HG02870 (cell line): ENCODE measurements around the gene PCCB.
"Not testable (repeated sequence)": the region's sequence is repeated elsewhere in the genome, so short reads cannot be mapped to it uniquely, and the experiment has no call there.

Experiments
- ATAC-seq: cut with Tn5 transposase; IDR thresholded peaks from one replicate; pipeline ENCODE4 v1.9.1; 2021; ENCODE audit warnings: mild to moderate bottlenecking, moderate library complexity; ENCODE audit not compliant: unreplicated experiment

Gene PCCB

GRCh38 chr3:136250059-136250902, at the start of gene PCCB:
Gene PCCB, plus strand, starts transcription at chr3:136250340. Its CDS starts 36 bp downstream, at chr3:136250376.
- ATAC-seq: peak; percentile 95

DNA sequence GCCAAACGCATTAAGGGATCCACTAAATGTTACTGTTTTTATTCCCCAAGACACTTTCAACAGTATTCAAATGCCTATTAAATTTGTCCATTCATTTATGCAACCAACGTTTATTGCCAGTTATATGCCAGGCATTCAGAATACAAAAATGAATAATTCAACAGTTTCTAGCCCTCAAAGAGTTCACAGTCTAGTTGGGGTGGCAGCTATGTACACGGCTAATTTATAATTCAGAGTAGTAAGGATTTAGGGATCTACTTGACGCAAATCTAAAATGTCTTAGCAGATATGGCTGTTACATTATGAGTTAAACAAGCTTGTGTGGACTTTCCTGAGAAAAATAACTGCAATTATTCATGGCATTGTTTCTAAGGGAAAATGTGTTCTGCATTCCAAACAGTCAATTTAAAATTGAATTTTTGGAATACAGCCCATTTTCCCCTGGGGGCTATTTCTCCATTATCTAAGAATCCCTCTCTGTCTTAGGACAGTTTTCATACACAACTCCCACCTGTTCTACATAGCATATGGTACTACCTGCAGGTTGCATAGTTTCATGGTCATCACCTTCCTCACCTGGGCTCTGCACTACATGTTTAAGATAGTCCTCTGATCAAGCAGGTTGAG, 42.5 kb upstream of the PCCB start:
- ATAC-seq: no peak

DNA sequence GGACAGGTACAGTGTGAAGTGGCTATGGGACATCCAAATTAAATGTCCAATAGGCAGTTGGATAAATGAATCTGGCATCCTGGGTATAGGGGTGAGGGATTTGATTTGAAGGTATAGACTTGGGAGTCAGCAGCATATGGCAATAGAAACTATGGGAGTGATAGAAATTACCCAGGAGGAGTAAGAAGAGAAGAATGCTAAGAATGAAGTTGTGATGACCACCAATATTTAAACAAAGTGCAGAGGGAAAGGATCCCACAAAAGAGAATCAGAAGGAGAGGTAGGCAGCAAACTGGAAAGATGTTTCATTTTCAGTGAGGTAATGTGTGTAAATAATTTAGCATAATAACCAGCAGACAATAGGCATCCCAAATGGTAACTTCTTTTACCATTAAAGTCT, 40.2 kb upstream of the PCCB start:
- ATAC-seq: no peak

DNA sequence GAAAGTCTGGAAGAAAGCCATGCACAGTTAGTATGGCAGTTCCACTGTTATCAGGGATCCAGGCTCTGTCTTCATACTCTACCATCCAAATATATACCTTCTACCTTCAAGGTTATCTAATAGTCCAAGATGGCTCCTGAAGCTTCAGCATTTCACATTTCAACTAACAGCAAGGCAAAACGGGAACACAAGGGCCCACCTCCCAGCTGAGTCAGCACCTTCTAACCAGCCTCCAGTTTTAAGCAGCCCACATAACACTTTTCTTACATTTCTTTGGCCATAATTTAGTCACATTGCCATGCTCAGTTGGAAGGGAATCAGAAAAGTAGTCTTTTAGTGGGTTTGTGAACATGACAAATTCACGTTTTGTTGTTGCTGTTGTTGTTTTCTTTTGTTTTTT, 38.6 kb upstream of the PCCB start:
- ATAC-seq: no peak

GRCh38 chr3:136222746-136223145, 27.4 kb upstream of the PCCB start:
- ATAC-seq: not testable (repeated sequence)

DNA sequence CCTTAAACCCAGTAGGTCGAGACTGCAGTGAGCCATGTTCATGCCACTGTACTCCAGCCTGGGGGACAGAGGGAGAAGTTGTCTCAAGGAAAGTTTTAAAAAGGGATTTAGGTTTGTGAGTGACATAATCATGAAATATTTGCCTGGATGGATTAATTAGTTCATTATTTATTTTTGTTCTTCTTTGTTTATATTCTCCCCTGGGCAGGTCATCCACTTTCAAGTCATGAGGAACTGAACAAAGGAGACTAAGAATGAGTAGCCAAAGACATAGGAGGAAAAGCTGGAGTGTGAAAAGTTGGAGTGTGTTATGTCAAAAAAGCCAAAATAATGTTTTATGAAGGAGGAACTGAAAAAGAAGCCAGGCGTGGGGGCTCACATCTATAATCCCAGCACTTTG, 17.7 kb upstream of the PCCB start:
- no peak for ATAC-seq

DNA sequence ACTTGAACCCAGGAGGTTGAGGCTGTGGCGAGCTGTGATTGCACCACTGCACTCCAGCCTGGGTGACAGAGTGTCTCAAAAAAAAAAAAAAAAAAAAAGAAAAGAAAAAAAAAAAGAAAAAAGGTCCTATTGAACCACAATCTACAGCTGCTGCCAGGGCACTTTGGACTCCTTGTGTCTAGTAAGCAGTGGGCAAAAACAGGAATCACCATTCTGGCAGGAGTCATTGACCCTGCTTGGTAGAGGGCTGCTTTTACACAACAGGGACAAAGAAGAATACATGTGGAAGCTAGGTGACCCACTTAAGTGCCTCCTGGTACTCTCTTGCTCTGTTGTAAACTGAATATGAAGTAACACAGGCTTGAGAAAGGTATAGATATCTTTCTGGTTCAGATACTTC, 14.6 kb upstream of the PCCB start:
- no peak for ATAC-seq

DNA sequence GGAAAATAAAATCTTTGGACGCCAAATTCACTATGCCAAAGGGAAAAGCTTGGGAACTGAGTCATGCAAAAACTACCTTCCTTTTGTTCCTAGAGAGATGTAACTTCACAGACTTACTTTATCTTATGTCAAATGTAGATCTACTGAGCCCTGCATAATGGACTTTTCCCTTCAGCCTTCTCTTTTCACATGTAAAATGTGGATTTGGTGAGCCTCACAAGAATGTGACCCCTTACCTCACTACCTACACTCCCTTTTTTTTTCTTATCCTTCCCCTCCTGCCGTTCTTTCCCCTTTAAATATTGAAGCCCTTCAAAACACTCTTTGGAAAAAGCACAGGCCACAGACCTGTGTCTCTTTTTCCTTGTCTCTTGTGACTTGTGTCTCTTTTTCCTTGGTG, 14.0 kb upstream of the PCCB start:
- ATAC-seq: no peak

GRCh38 chr3:136237103-136237502, 13.0 kb upstream of the PCCB start:
- no peak for ATAC-seq

DNA sequence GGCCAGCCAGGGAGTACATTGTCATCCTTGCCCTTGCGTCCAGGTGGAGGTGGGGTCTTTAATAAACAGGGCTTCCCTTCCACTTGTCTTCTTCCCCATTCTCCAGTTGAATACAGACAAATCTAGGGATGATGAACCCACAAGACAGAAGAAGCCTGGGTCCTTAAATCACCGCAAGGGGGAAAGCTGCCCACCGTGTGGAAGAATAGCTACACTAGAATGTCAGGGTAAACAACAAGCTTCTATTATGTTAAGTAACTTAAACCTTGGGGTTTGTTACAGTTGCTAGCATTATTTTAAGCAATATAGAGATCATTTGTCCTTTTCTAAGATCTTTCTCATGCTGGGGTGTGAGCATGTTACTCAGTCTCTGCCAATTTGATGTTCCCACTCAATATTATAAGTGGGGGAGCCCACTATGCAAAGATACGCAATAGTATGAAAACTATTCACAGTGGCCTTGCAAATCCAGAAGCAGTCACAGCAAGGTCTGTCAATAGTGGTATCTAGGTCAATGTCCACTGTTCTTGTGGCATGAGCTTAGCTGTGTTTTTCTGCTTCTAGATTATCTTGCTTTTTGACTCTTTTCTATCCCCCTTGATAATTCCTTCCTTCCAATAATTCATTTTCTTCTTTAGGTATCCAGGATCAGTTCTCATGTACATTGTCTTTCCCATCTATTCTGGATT, 12.0 kb upstream of the PCCB start:
- ATAC-seq: no peak

DNA sequence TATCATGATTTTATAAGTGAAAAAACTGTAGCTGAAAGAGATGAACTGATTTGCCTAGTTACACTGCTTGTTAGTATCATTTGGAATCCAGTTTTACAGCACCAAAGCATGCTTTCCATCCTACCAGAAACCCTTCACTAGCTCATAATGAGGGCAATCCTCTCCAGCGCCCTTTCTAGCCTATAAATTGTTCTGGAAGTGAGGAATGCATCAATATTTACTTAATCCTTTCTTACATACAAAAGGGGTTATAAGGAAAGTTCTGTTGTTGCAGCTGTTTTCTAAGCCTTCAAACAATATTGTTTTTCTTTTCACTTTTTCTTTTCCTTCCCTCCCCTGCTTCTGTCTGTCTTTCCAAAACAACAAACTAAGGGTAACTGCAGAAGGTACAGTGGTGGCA, 11.0 kb upstream of the PCCB start:
- no peak for ATAC-seq

- ATAC-seq: no peak
Measured at GRCh38 chr3:136245691-136246090, 4.4 kb upstream of the PCCB start.

- ATAC-seq: no peak
Measured at GRCh38 chr3:136247436-136247835, 2.7 kb upstream of the PCCB start.

DNA sequence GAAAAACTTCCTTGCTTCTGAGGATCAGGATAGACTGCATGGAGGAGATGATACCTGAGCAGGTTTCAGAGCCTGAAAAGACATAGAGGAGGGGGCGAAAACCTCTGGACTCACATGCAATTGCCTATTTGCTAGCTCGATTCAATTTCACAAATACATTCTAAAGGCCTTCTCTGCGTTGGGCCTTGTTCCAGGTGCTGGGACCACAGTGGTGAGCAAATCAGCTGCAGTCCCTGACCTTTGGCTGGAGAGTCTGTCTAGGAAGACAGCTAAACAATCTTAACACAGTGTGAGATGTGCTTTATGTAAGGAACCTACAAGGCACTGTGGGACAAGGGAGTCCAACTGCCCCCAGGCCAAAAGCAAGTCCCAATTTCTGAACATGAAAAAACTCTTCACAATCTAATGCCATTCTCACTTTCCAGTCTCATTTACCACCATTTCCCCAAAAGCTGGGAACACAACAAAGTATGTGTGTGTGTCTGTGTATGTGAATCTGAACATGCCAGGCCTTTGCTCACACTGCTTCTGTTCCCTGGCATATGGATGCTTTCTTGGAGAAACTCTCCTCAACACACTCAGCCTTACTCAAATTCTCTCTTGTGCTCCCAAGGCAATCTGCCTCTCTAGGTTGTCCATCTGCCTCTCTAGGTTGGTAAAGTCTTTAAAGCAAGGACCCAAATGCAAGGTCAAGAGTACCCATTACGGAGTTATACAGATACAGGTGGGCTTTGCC, 2.1 kb upstream of the PCCB start:
- no peak for ATAC-seq

GRCh38 chr3:136249091-136249490, 1.0 kb upstream of the PCCB start:
- no peak for ATAC-seq

- no peak for ATAC-seq
Measured at GRCh38 chr3:136249593-136249992, 547 bp upstream of the PCCB start.

DNA sequence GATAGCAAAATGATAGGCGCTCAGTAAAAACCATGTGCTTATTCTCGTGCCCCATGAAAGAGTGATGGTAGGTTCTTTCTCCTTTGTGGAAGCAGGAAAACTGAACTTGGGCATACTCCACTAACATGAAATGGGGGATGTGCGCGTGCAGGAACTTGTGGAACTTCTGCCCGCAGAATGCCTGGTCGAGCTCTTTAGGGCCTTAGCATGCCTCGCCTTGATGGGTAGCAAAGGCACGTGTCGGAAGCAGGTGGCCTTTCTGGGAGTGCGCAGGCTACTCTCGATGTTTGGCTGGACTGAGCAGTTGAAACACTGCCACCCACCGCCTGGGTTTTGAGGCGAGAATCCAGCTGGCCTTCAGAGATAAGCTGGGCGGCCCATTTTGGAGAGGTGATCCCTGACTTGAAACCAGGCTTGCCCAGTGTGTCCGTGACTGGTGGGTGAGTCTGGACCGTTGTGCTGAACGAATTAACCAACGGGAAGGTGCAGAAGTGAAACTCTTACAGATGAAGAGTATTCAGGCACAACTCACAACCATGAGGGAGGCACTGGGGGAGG, 842 bp downstream of the PCCB start:
- peak; percentile 24 for ATAC-seq

DNA sequence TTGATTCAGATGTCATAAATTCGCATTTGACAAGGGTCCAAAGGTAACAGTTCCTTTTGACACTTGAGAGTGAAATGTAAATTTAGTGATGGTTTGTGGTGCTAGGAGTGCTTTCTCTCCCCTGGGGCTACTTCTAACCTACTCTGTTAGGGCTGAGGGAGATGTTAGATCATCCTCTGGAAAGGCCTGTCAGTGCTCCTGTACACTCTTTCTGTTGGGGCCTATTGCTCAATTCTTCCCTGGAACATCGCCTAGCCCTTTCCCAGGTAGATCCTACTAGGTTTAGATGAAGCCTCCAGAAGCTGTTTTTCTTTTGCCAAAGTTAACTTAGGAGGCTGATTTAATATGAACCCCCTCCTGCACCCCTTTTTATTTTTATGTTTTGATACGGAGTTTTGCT, 1.4 kb downstream of the PCCB start:
- ATAC-seq: peak; percentile 1

- no peak for ATAC-seq
Measured at GRCh38 chr3:136255672-136256406, 5.7 kb downstream of the PCCB start.

GRCh38 chr3:136258199-136258598, 8.1 kb downstream of the PCCB start:
- no peak for ATAC-seq
